ENCODE measurements around the gene TELO2. TPM values are rescaled to one million over a fixed set of nuclear protein-coding genes. Genes with fewer than 3 reads are reported as not detected.

The TELO2 gene
- total and polyA plus RNA-seq, 5 experiments from 2014 or later: 9.8 to 51.5 (median 18.1) TPM

DNA sequence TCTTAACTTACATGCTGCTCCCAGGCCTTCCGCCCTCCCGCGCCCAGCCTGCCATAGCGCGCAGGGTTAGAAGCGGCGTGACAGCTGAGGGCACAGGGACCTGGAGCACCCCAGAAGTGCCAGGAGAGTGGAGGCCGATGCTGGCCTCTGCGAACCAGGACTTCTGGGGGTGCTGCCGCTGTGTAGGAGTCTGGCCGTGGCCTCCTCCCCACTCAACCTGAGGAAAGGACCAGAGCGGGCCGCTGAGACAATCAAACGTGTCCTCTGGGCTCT, 38.4 kb downstream of the TELO2 start:
- ATAC-seq (no peak), DNase-seq (peak in 1 of 10 donors; percentile 57)
- Mint-ChIP-seq H3K27me3 (no peaks in the 10 kb centered on the region), H3K9me3 (no peaks in the 10 kb centered on the region), H3K4me3 (peak overlapping the region in 1 of 10 donors; percentile 13), H3K4me1 (peaks cover 15 to 53% (median 45%) of the 10 kb centered on the region in 4 donors), H3K36me3 (peaks cover 10 to 20% (median 12%) of the 10 kb centered on the region in 3 donors), H3K27ac (peak overlapping the region in 5 of 10 donors; percentile 52 to 91 (median 58))
- POLR2A ChIA-PET: interaction anchor here (9.3 kb wide), 1 partner anchor 15 kb away, joined by 135 read pairs; no protein-coding TSS in a partner anchor

DNA sequence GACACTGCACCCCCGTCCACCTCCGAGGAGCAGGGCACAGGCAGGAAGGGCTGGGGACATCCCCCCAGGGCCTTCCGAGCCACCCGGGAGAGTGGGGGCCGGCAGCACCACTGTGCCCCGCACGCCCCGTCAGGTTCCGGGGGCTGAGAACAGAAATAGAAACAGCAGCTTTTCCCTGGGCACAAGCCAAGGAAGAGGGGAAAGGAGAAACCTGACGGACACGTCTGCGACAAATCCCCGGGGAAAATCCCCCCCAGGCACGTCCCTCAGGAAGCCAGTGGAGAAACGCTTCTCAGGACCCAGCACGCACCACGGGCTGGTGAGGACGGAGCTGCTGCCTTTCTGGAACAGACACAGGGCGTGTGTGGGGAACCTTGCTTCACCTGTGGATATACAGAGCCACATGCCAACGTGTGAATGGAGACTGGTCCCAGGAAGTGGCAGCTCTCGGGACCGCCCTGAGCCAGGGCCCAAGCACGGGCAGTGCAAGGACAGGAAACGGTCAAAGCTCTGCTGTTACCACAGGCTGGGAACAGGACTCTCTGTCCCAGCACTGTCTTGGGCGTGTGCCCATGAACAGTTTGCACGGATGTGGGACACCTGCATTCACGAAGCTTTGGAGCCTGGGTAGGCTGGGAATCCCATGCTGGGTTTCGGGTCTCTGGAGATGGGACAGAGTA, 39.1 kb downstream of the TELO2 start:
- POLR2A ChIA-PET: interaction anchor here (0.6 to 11.3 kb wide), 10 partner anchors 9 to 1785 kb away, joined by 3 to 135 read pairs (median 8); partner anchors contain the start of genes CRAMP1, IFT140, MAPK8IP3 and NUBP2
- H3K27me3 Mint-ChIP-seq: no peaks in the 10 kb centered on the region
- peak overlapping the region in 8 of 10 donors; percentile 24 to 99 (median 98) for H3K4me3 Mint-ChIP-seq
- peak overlapping the region in 6 of 10 donors; percentile 53 to 95 (median 92) for H3K27ac Mint-ChIP-seq
- DNase-seq (peak in 1 of 10 donors; percentile 26), ATAC-seq (no peak)
- no peaks in the 10 kb centered on the region for H3K9me3 Mint-ChIP-seq
- H3K4me1 Mint-ChIP-seq: peaks cover 19 to 53% (median 45%) of the 10 kb centered on the region in 4 donors
- H3K36me3 Mint-ChIP-seq: peaks cover 14 to 26% (median 16%) of the 10 kb centered on the region in 3 donors

DNA sequence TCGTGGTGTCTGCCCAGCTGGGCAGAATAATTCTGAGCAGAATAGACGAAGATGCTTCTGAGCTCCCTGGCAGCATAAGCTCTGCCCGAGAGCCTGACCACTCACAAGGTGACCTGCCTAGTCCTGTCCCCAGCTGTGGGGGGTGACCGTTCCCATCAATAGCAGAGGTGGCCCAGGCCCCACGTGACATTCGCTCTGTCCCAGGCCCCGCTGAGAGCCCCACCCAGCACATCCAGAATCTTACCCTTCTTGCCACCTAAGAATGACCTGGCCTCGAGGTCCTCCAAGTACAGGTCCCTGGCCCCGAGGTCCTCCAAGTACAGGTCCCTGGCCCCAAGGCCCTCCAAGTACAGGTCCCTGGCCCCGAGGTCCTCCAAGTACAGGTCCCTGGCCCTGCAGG, 39.6 kb downstream of the TELO2 start:
- no peaks in the 10 kb centered on the region for H3K27me3 Mint-ChIP-seq
- DNase-seq: peak in 1 of 10 donors; percentile 47
- H3K4me3 Mint-ChIP-seq: peak overlapping the region; percentile 96 to 99 (median 98)

DNA sequence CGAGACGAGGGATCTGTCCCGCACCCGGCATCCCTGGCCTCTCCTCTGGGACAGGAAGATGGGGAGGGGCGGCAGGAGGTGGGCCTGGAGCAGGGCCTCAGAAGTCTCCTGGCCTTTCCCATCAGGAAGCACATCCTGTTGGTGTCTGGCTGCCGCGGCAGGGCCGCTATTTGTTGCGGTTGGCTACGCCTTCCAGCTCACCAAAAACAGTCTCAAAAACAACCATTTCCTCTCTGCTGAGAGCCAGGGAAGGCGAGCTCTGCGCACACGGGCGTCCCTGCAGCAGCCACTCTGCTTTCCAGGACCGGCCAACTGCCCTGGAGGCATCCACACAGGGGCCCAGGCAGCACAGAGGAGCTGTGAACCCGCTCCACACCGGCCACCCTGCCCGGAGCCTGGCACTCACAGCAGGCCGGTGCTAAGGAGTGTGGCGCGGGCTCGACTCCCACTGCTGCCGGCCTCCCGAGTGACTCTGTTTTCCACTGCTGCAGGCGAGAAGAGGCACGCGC, 40.3 kb downstream of the TELO2 start, which contains the start of gene TMEM204:
Gene TMEM204, plus strand, starts transcription at position 224 of the 509 bp plus-strand sequence. CDS start 610 bp downstream, outside the sequence.
- Mint-ChIP-seq H3K27ac (peak within 1 kb of the TSS; percentile 90 to 97 (median 94)), H3K9me3 (no peaks in the 10 kb centered on the region), H3K27me3 (no peaks in the 10 kb centered on the region), H3K4me3 (peak within 1 kb of the TSS; percentile 96 to 99 (median 98)), H3K36me3 (peaks cover 16 to 38% (median 18%) of the 10 kb centered on the region in 3 donors), H3K4me1 (peaks cover 25 to 54% (median 48%) of the 10 kb centered on the region in 4 donors)
- POLR2A ChIA-PET: interaction anchor here (0.6 to 11.3 kb wide), 18 partner anchors 8 to 322 kb away, joined by 3 to 135 read pairs (median 6); partner anchors contain the start of genes CRAMP1, EME2, IFT140 and MAPK8IP3
- DNase-seq (peak in 8 of 10 donors; percentile 15 to 73 (median 50)), ATAC-seq (peak; percentile 57 to 59)

More for the DNA sequence above, 39.6 kb downstream of the TELO2 start:
- POLR2A ChIA-PET: interaction anchor here (0.6 to 11.3 kb wide), 14 partner anchors 10 to 250 kb away, joined by 3 to 135 read pairs (median 7); partner anchors contain the start of genes CRAMP1, EME2, IFT140 and MAPK8IP3
- Mint-ChIP-seq H3K36me3 (peaks cover 16 to 32% (median 17%) of the 10 kb centered on the region in 3 donors), H3K27ac (peak overlapping the region; percentile 53 to 95 (median 92)), H3K4me1 (peaks cover 22 to 53% (median 46%) of the 10 kb centered on the region in 4 donors), H3K9me3 (no peaks in the 10 kb centered on the region)
- peak in 1 of 2 donors; percentile 1 for ATAC-seq

DNA sequence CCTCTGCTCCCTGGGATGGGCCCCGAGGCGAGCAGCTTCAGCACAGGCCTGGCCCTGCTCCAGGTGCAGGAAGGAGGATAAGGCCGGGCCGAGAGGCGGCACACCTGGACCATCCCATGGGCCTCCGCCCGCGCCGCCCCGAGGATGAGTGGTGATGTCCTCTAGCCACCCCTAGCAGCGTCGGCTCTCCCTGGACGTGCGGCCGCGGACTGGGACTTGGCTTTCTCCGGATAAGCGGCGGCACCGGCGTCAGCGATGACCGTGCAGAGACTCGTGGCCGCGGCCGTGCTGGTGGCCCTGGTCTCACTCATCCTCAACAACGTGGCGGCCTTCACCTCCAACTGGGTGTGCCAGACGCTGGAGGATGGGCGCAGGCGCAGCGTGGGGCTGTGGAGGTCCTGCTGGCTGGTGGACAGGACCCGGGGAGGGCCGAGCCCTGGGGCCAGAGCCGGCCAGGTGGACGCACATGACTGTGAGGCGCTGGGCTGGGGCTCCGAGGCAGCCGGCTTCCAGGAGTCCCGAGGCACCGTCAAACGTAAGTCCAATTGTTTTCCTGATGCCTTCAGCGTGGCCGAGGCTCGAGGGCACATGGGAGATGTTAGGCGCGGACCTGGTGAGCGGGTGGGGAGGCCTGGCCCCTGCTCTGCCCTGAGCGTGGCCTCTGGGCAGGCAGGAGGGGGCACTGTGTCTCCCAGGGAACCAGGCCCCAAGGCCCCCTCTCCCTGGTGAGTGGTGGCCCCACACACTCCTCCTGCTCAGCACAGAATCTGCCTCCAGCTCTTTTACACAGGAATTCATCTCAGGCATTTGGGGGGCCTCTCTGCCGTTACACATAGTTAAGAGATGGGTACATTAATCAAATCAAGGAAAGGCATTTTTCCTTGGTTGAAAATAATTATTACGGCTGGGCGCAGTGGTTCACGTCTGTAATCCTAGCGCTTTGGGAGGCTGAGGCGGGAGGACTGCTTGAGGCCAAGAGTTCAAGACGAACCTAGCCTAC, 41.2 kb downstream of the TELO2 start:
- H3K4me3 Mint-ChIP-seq: peak overlapping the region; percentile 96 to 99 (median 98)
- peaks cover 16 to 41% (median 18%) of the 10 kb centered on the region in 3 donors for H3K36me3 Mint-ChIP-seq
- POLR2A ChIA-PET: interaction anchor here (0.8 to 11.3 kb wide), 22 partner anchors 9 to 432 kb away, joined by 3 to 135 read pairs (median 6); partner anchors contain the start of genes CRAMP1, EME2, IFT140 and MAPK8IP3
- peaks cover 26 to 58% (median 55%) of the 10 kb centered on the region in 4 donors for H3K4me1 Mint-ChIP-seq
- no peaks in the 10 kb centered on the region for H3K27me3 Mint-ChIP-seq
- peak; percentile 5 to 6 for ATAC-seq
- DNase-seq: peak in 1 of 10 donors; percentile 10
- H3K27ac Mint-ChIP-seq: peak overlapping the region; percentile 91 to 97 (median 94)
- no peaks in the 10 kb centered on the region for H3K9me3 Mint-ChIP-seq

DNA sequence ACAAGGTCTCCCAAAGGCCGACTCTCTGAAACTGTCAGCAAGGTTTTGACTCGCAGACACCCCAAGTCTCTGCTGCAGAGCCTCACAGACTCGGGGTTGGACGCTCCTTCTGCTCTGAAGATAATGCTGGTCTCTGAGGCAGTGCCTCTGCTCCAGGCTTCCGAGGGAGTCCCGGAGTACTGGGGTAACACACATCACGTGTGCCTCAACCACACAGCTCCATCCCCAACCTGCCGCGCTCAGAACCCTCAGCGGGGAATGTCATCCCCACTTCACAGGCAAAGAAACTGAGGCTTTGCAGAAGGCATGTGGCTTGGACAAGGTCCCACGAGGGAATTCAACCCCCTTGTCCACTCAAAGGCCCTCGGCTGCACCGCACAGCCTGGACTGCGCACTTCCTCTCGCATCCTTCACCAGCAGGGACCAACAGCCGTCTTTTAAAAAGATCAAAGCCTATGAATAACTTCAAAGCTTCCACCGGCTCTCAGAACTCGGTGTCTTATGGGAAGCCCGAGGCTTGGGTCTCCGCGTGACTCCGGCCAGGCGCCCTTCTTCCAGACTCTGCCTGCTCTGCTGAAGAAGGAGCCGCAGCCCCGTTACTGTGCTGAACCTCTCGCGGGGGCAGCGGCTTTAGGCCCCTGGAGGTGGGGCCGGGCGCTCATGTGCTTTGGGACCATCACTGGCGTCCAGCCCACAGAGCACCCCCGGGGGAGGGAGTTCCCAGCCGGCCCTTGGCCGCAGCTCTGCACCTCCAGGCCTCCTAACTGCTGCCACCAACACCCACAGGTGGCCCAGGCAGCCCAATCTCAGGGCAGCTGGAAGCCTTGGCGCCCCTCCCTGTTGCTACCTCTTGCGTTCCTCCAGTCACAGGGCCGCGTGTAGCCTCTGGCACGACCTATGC, 42.5 kb downstream of the TELO2 start:
- peak overlapping the region; percentile 96 to 99 (median 98) for H3K4me3 Mint-ChIP-seq
- peak; percentile 35 to 49 for ATAC-seq
- peak overlapping the region; percentile 91 to 97 (median 96) for H3K27ac Mint-ChIP-seq
- H3K4me1 Mint-ChIP-seq: peaks cover 24 to 61% (median 60%) of the 10 kb centered on the region in 4 donors
- peaks cover 16 to 49% (median 18%) of the 10 kb centered on the region in 3 donors for H3K36me3 Mint-ChIP-seq
- no peaks in the 10 kb centered on the region for H3K27me3 Mint-ChIP-seq
- H3K9me3 Mint-ChIP-seq: no peaks in the 10 kb centered on the region
- DNase-seq: peak in 8 of 10 donors; percentile 25 to 77 (median 48)
- POLR2A ChIA-PET: interaction anchor here (0.6 to 11.3 kb wide), 17 partner anchors 11 to 1601 kb away, joined by 3 to 135 read pairs (median 4); partner anchors contain the start of genes CRAMP1, EME2, IFT140 and MAPK8IP3

DNA sequence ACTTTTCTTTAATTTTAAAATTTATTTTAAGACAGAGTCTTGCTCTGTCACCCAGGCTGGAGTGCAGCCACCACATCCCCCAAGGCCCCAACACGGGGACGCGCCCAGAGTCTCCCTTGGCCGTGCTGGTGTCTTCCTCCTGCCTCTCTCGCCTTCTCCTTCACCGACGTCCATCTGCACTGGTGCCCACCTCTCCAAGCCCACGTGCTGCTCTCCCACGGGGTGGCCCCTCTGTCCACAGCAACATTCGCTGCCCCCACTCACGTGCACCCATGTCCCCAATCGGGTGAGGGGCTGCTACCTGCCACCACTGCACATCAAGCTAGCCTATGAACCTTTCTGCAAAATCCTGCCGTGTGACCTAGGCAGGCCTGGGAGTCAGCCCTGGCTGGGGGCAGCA, 43.4 kb downstream of the TELO2 start:
- Mint-ChIP-seq H3K27me3 (no peaks in the 10 kb centered on the region), H3K27ac (peak overlapping the region; percentile 83 to 97 (median 94)), H3K4me3 (peak overlapping the region; percentile 96 to 99 (median 98)), H3K9me3 (no peaks in the 10 kb centered on the region), H3K4me1 (peaks cover 24 to 69% (median 63%) of the 10 kb centered on the region in 4 donors), H3K36me3 (peaks cover 16 to 55% (median 18%) of the 10 kb centered on the region in 3 donors)
- POLR2A ChIA-PET: interaction anchor here (0.7 to 11.3 kb wide), 11 partner anchors 10 to 246 kb away, joined by 3 to 135 read pairs (median 7); partner anchors contain the start of genes MAPK8IP3, NUBP2, SPSB3 and TELO2
- ATAC-seq (no peak), DNase-seq (no peak)

DNA sequence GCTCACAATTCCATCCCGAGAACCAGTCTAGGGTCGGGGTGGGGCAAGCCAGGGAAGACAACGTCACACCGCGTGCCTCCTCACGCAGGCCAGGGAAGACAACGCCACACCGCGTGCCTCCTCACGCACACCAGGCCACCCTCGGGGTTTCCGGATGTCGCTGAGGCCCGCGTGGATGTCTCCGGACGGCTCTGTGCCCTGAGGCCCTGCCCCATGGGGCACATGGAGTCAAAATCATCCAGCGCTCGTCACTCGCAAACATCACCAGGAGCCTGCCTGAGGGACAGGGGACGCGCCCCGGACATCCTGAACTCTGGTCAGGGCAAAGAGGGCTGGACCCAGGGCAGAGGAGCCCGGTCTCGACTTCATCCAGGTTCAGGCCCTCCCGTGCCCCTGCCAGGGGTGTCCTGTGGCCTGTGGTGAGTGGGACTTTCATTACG, 44.0 kb downstream of the TELO2 start:
- Mint-ChIP-seq H3K4me3 (peak overlapping the region; percentile 96 to 99 (median 98)), H3K27ac (peak overlapping the region; percentile 91 to 97 (median 94)), H3K9me3 (no peaks in the 10 kb centered on the region), H3K4me1 (peaks cover 24 to 73% (median 69%) of the 10 kb centered on the region in 4 donors), H3K36me3 (peaks cover 16 to 60% (median 18%) of the 10 kb centered on the region in 3 donors), H3K27me3 (no peaks in the 10 kb centered on the region)
- POLR2A ChIA-PET: interaction anchor here (1.0 to 11.3 kb wide), 11 partner anchors 8 to 428 kb away, joined by 4 to 135 read pairs (median 10); partner anchors contain the start of genes MAPK8IP3, RPS2, TELO2 and UQCC4
- ATAC-seq: no peak
- peak in 1 of 10 donors; percentile 24 for DNase-seq

DNA sequence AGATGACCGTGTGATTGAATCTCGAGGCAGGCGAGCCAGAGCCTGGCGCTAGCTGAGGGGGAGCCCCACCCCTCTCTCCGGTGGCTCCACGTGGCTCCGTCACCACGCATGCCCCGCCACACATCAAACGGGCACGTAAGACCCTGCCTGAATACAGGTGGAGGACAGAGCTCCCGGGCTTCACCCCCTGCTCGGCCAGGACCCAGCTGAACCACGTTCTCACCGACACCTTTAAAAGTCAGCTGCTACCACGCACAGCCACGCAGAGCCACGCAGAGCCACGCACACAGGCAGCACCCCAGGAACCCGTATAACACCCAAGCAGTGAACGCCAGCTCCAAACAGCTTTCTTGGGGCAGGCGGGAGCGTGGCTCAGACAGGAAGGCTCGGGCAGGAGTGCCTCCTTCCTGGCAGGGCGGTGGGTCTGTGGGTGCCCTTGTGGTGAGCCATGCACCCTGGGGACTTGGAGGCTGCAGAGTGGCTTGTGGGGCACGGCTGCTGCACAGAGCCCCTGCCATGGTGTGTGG, 44.7 kb downstream of the TELO2 start:
- Mint-ChIP-seq H3K4me3 (peak overlapping the region; percentile 96 to 99 (median 98)), H3K4me1 (peaks cover 24 to 76% (median 70%) of the 10 kb centered on the region in 4 donors), H3K9me3 (no peaks in the 10 kb centered on the region), H3K36me3 (peaks cover 16 to 65% (median 18%) of the 10 kb centered on the region in 3 donors), H3K27ac (peak overlapping the region; percentile 91 to 97 (median 94)), H3K27me3 (no peaks in the 10 kb centered on the region)
- peak in 9 of 10 donors; percentile 34 to 76 (median 49) for DNase-seq
- POLR2A ChIA-PET: interaction anchor here (0.6 to 11.3 kb wide), 16 partner anchors 8 to 427 kb away, joined by 3 to 135 read pairs (median 6); partner anchors contain the start of genes CRAMP1, IFT140, MAPK8IP3 and RPS2
- ATAC-seq: peak; percentile 29 to 50

Data from naive thymus-derived CD8-positive, alpha-beta T cell (primary cell).